GM18870 (cell line): ENCODE measurements around the gene PTPRM.

ENCODE experiments used
- ATAC-seq: cut with Tn5 transposase; IDR thresholded peaks from one replicate; pipeline ENCODE4 v1.9.1; 2021; ENCODE audit warnings: moderate library complexity; ENCODE audit not compliant: unreplicated experiment

The PTPRM gene

DNA sequence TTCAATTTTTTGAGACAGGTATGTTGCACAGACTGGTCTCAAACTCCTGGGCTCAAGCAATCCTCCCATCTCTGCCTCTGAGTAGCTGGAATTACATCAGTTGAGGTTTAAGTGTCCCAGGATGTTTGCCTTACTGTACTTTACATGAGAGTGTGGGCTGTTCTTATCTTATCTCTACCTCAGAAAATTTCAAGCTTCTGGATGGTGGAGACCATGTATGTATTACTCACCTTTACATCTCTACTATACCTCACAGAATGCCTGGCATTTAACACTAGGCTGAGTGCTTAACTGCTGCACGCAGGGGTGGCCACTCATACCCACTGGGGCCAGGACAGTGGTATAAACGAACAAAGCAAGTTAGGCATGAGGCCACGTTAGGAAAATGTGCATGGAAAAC, 770.1 kb downstream of the PTPRM start:
- no peak for ATAC-seq

DNA sequence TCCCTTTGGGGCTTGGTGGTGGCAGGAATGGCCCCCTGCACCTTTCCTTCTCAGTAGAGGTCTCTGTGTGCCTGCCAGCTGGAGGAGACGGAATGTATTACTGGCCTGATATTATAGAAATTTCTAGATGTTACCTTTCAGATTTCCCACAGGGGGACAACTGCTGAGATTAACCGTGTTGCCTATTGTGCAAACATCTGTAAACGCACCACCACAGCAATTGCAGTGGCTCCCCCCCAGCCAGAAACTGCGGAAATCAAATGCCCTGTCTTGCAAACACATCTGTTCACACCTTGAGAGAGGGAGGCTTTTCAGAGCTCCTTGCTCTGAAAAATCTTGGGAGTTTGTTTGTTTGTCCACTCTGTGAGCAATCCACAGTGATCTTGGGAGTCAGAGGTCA, 772.1 kb downstream of the PTPRM start:
- ATAC-seq = no peak

- no peak for ATAC-seq
These were observed 772.8 kb downstream of the PTPRM start for GRCh38 chr18:8339952-8340351.

GRCh38 chr18:8341481-8342230, 774.5 kb downstream of the PTPRM start:
- no peak for ATAC-seq

GRCh38 chr18:8348051-8348720, 781.1 kb downstream of the PTPRM start:
- no peak for ATAC-seq

DNA sequence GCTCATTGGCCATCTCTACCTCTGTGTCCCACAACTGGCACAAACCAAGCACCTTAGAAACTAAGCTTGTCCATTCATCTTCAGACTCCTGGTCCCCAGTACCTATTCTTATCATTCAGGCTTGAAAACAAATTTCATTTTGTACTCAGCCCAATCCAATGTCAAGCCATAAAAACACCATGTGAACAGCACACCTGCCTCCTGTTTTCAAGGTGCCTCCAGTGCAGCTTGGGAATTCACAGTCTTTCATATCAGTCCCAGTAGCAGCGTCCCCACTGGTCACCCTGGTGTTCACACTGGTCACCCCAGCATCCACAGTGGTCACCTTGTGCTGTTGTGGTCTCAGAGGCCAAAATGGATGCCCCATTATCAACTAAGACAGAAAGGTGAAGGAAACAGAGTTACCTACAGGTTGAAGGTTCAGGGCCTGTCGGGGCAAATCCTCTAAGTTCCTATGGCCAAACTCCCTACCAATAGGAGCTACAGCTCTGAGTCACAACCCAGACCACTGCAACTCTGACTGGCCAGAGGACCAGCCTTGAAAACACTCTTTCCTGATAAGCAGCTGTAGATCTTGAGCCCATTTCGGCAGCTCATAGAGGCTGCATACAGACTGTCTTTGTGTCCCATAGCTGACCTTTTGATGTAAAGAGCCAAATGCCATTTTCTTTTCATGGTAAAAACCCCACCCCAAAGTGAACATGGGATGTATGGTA, 782.6 kb downstream of the PTPRM start:
- ATAC-seq = no peak

GRCh38 chr18:8350628-8351027, 783.5 kb downstream of the PTPRM start:
- no peak for ATAC-seq

DNA sequence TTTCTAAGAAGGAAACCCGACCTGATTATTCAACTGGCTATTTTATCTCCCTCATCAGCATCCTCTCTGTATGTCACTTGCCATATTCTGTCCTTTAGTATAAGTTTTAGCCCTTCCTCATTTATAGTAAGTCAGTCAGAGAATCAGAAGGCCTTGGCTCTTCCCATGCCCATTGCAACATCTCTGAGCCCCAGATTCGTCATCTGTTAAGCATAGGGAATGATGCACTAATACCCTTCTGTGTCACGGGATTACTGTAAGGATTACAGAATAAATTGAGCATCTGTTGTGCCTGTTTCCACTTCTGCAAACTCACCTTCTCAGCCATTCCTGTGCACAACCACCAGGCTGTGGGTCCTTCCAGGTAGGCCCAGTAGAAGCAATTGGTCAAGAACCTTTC, 784.0 kb downstream of the PTPRM start:
- no peak for ATAC-seq

- no peak for ATAC-seq
These were observed 787.2 kb downstream of the PTPRM start for GRCh38 chr18:8354304-8354703.

GRCh38 chr18:8356001-8356400, 788.9 kb downstream of the PTPRM start:
- ATAC-seq = no peak

DNA sequence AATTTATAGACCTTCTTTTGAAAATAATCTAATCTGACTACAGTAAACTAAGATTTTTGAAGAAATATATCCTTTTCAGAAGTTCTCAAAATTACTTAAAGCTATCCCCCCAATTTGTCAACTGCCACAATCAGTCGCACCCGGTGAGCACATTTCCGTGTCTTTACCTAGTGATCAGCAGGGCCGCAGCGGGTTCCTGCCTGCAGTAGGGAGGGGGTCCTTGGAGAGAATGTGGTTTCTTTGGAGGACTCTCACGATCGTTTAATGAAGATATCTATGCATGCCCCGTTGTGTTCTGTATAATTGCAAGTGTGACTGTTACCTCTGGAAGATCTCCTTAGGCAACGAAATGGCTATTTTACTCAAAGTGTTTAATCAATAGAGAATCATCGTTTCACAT, 790.2 kb downstream of the PTPRM start:
- no peak for ATAC-seq

- ATAC-seq = no peak
These were observed 791.1 kb downstream of the PTPRM start for GRCh38 chr18:8358033-8358765.

- no peak for ATAC-seq
These were observed 792.0 kb downstream of the PTPRM start for GRCh38 chr18:8359076-8359475.

- no peak for ATAC-seq
These were observed 792.4 kb downstream of the PTPRM start for GRCh38 chr18:8359481-8359880.

- ATAC-seq = no peak
These were observed 794.9 kb downstream of the PTPRM start for GRCh38 chr18:8361941-8362471.

DNA sequence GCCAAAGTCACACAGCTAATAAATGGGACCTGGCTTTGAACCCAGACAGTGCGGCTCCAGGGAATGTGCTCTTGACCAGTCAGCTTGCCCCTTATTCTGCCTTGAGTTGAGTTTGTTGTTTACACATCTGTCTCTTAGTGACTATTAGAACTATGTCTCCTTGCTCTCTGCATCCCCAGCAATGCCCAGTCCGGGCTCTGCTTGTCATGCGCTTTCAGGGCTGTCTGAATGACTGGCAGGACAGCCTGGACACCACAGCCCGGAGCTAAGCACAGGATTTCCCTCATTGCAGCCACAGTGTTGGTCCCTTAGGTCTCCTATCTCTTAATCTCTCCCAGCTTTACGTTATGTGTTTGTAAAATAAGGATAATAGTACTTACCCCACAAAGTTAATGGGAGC, 795.7 kb downstream of the PTPRM start:
- no peak for ATAC-seq

- no peak for ATAC-seq
These were observed 797.3 kb downstream of the PTPRM start for GRCh38 chr18:8364385-8364784.

DNA sequence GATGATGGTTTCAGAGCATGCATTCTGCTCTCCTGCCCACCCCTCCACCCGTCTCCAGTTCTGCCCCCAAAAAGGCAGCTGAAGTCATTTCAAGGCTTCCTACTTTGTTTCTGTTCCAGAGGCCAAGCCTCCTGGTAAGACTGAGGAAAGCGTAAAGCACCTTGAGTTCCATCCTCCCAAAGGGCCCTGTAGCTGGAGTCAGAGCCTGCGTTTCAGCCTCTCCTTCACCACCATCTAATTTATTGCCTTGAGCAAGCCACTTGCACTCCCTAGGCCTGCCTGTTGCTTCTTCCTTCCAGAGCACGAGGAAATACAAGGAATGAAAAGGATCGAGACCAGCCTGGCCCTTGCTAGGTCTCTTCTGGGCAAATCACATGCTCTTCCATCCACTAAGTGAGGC, 797.9 kb downstream of the PTPRM start:
- no peak for ATAC-seq

GRCh38 chr18:8365528-8365927, 798.4 kb downstream of the PTPRM start:
- ATAC-seq = no peak

- ATAC-seq = no peak
These were observed 799.0 kb downstream of the PTPRM start for GRCh38 chr18:8366070-8366469.

DNA sequence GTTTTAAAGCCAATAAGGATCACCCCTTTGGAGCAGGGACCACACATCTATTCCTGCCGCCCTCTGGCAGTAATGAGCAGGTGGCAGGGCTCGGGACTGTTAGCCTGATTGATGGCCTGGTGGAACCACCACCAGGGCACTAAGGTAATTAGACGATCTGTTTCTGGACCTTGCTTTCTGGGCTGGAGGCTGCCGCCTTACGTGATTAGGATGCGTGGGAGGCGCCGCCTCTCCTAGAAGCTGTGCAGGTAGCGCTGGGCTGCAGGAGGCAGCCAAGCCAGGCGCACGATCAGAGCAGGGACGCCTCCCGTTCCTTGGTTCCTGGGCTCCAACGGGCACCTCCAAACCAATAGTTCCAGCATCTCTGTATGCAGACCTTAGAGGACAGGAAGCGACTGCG, 799.5 kb downstream of the PTPRM start:
- no peak for ATAC-seq
